K562 (cell line): Measurements from ENCODE around the gene ORAI3. TPM values are rescaled to one million over a fixed set of nuclear protein-coding genes. Genes with fewer than 3 reads are reported as not detected.

Experiments
- GATAD2A ChIP-seq: fragments of 450-650 bp; IDR thresholded peaks from 2 replicates; pipeline ENCODE4 v1.6.1; 2017
- NCOA4 ChIP-seq: fragments of 450-650 bp; IDR thresholded peaks from 2 replicates; pipeline ENCODE4 v1.6.1; 2018; ENCODE audit warnings: mild to moderate bottlenecking; ENCODE audit not compliant: partially characterized antibody
- ZNF778 ChIP-seq: fragments of 450-650 bp; formaldehyde crosslinking; IDR thresholded peaks from 2 replicates; pipeline ENCODE4 v1.4.0; 2020; ENCODE audit warnings: mild to moderate bottlenecking, moderate library complexity
- polyA plus RNA-seq, 8 experiments: library from polyadenylated mRNA; depleted of rRNA in 4 of 8; stranded (reverse) in 5 of 8; unstranded in 3 of 8; fragments of >200 nt; fragmentation: Nextera tagmentation in 2 of 8; fragmentation: Illumina TruSeq in 1 of 8; extraction: Ambion mirVana in 2 of 8; extraction: Trizol in 1 of 8; gene quantifications; 2 replicates each; pipeline versions ENCODE4 v1.2.1 to v1.2.3, GENCODE V29; 2011 to 2014; ENCODE audit warnings: inconsistent platforms in 1 of 8, missing spikeins in 1 of 8
- total RNA-seq, 7 experiments: library from RNA; depleted of rRNA in 6 of 7; stranded (reverse); fragments of >200 nt in 6 of 7; fragmentation: Illumina TruSeq in 2 of 7; extraction: Trizol in 2 of 7; gene quantifications; 2 replicates each; pipeline versions ENCODE4 v1.2.1 to v1.2.3, GENCODE V29; 2011 to 2021; ENCODE audit warnings: low replicate concordance in 1 of 7
- TF ChIP-seq, protein P1 (sequence below): fragments of 450-650 bp; IDR thresholded peaks from 2 replicates; pipeline ENCODE4 v1.7.1; 2018; ENCODE audit warnings: mild to moderate bottlenecking, low read depth; ENCODE audit not compliant: partially characterized antibody
- TF ChIP-seq, protein P2 (sequence below): fragments of 200-600 bp; sonication (generic); IDR thresholded peaks from one replicate; pipeline ENCODE4 v1.6.1; 2012; ENCODE audit warnings: mild to moderate bottlenecking, low read depth, low read length, inconsistent platforms
- TF ChIP-seq, protein P3 (sequence below): IDR thresholded peaks from 3 replicates; pipeline ENCODE4 v1.6.1; 2011; ENCODE audit warnings: borderline replicate concordance, mild to moderate bottlenecking, moderate library complexity; ENCODE audit not compliant: insufficient read length; ENCODE audit errors: extremely low read depth
- TF ChIP-seq, protein P4 (sequence below): fragments of 250-450 bp; sonication (Bioruptor Pico); IDR thresholded peaks from 2 replicates; pipeline ENCODE4 v1.8.0; 2022; ENCODE audit warnings: moderate library complexity, mild to moderate bottlenecking, inconsistent platforms

The ORAI3 gene
- total and polyA plus RNA-seq, 9 of the 15 experiments (the other 6 are each of a cell fraction or from before 2014, with no cell fraction given) = 4.9 to 23.3 (median 14.1) TPM

DNA sequence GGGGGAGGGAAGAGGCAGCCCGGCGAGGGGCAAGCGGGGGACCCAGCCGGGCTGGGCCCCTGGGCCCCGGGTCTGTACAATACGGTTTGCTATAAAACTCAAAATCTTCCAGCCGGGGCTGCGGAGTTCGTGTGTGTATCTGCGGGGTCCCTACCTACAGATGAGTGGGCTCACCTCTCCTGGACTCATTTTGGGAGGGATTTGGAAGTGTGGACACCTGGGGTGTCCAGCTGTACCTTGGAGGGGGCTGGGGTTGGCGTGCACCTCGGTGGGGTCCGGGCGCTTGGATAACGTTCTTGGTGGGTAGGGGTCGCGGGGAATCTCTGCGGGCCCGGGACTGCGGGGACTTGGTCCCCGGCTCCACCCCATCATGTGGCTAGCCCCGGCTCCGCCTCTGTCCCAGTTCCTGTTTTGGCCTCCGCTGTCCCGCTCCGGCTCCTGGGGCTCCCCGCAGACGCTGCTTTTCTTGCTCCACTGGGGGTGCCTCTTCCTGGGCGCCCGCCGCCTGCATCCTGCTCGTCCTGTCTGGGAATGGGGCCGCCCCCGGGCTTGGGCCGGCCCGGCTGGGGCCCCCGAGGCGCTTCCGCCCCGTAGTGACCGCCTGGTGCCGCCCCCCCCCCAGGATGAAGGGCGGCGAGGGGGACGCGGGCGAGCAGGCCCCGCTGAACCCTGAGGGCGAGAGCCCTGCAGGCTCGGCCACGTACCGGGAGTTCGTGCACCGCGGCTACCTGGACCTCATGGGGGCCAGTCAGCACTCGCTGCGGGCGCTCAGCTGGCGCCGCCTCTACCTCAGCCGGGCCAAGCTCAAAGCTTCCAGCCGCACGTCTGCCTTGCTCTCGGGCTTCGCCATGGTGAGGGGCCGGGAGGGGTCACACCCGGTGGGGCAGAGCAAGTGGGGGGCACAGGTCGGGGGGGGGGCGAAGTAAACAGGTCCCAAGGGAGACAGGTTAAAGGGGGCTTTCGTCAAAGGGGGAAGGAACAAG lies at the start of gene ORAI3 (continued):
- TF ChIP-seq, protein P1, sequence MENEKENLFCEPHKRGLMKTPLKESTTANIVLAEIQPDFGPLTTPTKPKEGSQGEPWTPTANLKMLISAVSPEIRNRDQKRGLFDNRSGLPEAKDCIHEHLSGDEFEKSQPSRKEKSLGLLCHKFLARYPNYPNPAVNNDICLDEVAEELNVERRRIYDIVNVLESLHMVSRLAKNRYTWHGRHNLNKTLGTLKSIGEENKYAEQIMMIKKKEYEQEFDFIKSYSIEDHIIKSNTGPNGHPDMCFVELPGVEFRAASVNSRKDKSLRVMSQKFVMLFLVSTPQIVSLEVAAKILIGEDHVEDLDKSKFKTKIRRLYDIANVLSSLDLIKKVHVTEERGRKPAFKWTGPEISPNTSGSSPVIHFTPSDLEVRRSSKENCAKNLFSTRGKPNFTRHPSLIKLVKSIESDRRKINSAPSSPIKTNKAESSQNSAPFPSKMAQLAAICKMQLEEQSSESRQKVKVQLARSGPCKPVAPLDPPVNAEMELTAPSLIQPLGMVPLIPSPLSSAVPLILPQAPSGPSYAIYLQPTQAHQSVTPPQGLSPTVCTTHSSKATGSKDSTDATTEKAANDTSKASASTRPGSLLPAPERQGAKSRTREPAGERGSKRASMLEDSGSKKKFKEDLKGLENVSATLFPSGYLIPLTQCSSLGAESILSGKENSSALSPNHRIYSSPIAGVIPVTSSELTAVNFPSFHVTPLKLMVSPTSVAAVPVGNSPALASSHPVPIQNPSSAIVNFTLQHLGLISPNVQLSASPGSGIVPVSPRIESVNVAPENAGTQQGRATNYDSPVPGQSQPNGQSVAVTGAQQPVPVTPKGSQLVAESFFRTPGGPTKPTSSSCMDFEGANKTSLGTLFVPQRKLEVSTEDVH = no peak
- TF ChIP-seq, protein P2, sequence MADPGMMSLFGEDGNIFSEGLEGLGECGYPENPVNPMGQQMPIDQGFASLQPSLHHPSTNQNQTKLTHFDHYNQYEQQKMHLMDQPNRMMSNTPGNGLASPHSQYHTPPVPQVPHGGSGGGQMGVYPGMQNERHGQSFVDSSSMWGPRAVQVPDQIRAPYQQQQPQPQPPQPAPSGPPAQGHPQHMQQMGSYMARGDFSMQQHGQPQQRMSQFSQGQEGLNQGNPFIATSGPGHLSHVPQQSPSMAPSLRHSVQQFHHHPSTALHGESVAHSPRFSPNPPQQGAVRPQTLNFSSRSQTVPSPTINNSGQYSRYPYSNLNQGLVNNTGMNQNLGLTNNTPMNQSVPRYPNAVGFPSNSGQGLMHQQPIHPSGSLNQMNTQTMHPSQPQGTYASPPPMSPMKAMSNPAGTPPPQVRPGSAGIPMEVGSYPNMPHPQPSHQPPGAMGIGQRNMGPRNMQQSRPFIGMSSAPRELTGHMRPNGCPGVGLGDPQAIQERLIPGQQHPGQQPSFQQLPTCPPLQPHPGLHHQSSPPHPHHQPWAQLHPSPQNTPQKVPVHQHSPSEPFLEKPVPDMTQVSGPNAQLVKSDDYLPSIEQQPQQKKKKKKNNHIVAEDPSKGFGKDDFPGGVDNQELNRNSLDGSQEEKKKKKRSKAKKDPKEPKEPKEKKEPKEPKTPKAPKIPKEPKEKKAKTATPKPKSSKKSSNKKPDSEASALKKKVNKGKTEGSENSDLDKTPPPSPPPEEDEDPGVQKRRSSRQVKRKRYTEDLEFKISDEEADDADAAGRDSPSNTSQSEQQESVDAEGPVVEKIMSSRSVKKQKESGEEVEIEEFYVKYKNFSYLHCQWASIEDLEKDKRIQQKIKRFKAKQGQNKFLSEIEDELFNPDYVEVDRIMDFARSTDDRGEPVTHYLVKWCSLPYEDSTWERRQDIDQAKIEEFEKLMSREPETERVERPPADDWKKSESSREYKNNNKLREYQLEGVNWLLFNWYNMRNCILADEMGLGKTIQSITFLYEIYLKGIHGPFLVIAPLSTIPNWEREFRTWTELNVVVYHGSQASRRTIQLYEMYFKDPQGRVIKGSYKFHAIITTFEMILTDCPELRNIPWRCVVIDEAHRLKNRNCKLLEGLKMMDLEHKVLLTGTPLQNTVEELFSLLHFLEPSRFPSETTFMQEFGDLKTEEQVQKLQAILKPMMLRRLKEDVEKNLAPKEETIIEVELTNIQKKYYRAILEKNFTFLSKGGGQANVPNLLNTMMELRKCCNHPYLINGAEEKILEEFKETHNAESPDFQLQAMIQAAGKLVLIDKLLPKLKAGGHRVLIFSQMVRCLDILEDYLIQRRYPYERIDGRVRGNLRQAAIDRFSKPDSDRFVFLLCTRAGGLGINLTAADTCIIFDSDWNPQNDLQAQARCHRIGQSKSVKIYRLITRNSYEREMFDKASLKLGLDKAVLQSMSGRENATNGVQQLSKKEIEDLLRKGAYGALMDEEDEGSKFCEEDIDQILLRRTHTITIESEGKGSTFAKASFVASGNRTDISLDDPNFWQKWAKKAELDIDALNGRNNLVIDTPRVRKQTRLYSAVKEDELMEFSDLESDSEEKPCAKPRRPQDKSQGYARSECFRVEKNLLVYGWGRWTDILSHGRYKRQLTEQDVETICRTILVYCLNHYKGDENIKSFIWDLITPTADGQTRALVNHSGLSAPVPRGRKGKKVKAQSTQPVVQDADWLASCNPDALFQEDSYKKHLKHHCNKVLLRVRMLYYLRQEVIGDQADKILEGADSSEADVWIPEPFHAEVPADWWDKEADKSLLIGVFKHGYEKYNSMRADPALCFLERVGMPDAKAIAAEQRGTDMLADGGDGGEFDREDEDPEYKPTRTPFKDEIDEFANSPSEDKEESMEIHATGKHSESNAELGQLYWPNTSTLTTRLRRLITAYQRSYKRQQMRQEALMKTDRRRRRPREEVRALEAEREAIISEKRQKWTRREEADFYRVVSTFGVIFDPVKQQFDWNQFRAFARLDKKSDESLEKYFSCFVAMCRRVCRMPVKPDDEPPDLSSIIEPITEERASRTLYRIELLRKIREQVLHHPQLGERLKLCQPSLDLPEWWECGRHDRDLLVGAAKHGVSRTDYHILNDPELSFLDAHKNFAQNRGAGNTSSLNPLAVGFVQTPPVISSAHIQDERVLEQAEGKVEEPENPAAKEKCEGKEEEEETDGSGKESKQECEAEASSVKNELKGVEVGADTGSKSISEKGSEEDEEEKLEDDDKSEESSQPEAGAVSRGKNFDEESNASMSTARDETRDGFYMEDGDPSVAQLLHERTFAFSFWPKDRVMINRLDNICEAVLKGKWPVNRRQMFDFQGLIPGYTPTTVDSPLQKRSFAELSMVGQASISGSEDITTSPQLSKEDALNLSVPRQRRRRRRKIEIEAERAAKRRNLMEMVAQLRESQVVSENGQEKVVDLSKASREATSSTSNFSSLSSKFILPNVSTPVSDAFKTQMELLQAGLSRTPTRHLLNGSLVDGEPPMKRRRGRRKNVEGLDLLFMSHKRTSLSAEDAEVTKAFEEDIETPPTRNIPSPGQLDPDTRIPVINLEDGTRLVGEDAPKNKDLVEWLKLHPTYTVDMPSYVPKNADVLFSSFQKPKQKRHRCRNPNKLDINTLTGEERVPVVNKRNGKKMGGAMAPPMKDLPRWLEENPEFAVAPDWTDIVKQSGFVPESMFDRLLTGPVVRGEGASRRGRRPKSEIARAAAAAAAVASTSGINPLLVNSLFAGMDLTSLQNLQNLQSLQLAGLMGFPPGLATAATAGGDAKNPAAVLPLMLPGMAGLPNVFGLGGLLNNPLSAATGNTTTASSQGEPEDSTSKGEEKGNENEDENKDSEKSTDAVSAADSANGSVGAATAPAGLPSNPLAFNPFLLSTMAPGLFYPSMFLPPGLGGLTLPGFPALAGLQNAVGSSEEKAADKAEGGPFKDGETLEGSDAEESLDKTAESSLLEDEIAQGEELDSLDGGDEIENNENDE = no peak
- TF ChIP-seq, protein P3, sequence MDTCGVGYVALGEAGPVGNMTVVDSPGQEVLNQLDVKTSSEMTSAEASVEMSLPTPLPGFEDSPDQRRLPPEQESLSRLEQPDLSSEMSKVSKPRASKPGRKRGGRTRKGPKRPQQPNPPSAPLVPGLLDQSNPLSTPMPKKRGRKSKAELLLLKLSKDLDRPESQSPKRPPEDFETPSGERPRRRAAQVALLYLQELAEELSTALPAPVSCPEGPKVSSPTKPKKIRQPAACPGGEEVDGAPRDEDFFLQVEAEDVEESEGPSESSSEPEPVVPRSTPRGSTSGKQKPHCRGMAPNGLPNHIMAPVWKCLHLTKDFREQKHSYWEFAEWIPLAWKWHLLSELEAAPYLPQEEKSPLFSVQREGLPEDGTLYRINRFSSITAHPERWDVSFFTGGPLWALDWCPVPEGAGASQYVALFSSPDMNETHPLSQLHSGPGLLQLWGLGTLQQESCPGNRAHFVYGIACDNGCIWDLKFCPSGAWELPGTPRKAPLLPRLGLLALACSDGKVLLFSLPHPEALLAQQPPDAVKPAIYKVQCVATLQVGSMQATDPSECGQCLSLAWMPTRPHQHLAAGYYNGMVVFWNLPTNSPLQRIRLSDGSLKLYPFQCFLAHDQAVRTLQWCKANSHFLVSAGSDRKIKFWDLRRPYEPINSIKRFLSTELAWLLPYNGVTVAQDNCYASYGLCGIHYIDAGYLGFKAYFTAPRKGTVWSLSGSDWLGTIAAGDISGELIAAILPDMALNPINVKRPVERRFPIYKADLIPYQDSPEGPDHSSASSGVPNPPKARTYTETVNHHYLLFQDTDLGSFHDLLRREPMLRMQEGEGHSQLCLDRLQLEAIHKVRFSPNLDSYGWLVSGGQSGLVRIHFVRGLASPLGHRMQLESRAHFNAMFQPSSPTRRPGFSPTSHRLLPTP = no peak
- TF ChIP-seq GATAD2A (no peak), NCOA4 (no peak), ZNF778 (CRISPR knock-in tag) (no peak)
- TF ChIP-seq, protein P4, sequence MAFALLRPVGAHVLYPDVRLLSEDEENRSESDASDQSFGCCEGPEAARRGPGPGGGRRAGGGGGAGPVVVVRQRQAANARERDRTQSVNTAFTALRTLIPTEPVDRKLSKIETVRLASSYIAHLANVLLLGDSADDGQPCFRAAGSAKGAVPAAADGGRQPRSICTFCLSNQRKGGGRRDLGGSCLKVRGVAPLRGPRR (CRISPR knock-in tag) = no peak
